Activated CD8-positive, alpha-beta memory T cell treated with anti-CD3 and anti-CD28 coated beads, Interleukin-2, amount 10 ng/mL, durations not matched to agents 7 days and 5 days (primary cell): Measurements from ENCODE around the gene SEMA5A. TPM values are rescaled to one million over a fixed set of nuclear protein-coding genes. Genes with fewer than 3 reads are reported as not detected.

Experiments
- ATAC-seq: fragments of 150-1000 bp; cut with Tn5 transposase; one replicate; pipeline ENCODE4 v1.10.0; 2021; ENCODE audit warnings: moderate library complexity
- CTCF ChIA-PET: fragments of 350-600 bp; sonication (Branson Sonifier 250); formaldehyde crosslinking; loops from one replicate; lab custom pipeline; 2021; ENCODE audit warnings: antibody characterized with exemption; lab: Charles Lee
- DNase-seq: peaks from one replicate; pipeline ENCODE4 v3.0.0-alpha.2; 2020
- H3K27ac Mint-ChIP-seq: one replicate; pipeline ENCODE4 v1.8.0; 2021; ENCODE audit warnings: mild to moderate bottlenecking, mixed read lengths
- H3K27me3 Mint-ChIP-seq: one replicate; pipeline ENCODE4 v1.8.0; 2021; ENCODE audit warnings: mixed read lengths
- H3K36me3 Mint-ChIP-seq: one replicate; pipeline ENCODE4 v1.8.0; 2021; ENCODE audit warnings: mild to moderate bottlenecking, mixed read lengths
- H3K4me1 Mint-ChIP-seq: one replicate; pipeline ENCODE4 v1.8.0; 2021; ENCODE audit warnings: mixed read lengths
- H3K4me3 Mint-ChIP-seq: one replicate; pipeline ENCODE4 v1.8.0; 2021; ENCODE audit warnings: mild to moderate bottlenecking, moderate library complexity, mixed read lengths
- H3K9me3 Mint-ChIP-seq: one replicate; pipeline ENCODE4 v1.8.0; 2022; ENCODE audit warnings: low read depth, mixed read lengths
- total RNA-seq, 2 experiments: library from RNA; stranded (reverse); gene quantifications; one replicate each; pipeline ENCODE4 v1.2.3, GENCODE V29; 2021

Gene SEMA5A
- total RNA-seq, 2 experiments from 2014 or later, result 0.02 TPM; not detected in 1

DNA sequence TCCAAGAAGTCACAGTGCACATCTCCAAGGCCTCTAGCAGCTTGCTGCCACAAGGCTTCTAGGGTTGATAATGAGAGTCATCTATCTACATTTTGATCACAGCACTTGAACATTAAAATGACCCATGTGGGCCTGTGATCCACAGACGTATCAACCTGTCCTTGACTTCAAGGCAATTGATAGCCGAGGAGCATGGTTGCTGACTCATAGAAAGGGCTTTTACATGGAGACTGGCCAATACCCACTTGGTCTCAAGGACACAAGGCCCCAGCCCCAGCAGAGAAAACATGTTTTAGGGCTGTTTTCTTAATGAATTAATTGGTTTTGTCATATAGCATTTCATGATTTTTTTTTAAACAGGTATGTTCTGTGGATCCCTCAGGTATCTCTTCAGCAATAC is 314.0 kb downstream of the SEMA5A start:
- DNase-seq (no peak), ATAC-seq (no peak)
- H3K4me1 Mint-ChIP-seq, result no peaks in the 10 kb centered on the region
- H3K4me3 Mint-ChIP-seq, result no peak overlapping the region
- CTCF ChIA-PET, result no interaction called here
- H3K36me3 Mint-ChIP-seq, result no peaks in the 10 kb centered on the region
- H3K27me3 Mint-ChIP-seq, result no peaks in the 10 kb centered on the region
- peaks cover 12% of the 10 kb centered on the region for H3K9me3 Mint-ChIP-seq
- no peak overlapping the region for H3K27ac Mint-ChIP-seq

DNA sequence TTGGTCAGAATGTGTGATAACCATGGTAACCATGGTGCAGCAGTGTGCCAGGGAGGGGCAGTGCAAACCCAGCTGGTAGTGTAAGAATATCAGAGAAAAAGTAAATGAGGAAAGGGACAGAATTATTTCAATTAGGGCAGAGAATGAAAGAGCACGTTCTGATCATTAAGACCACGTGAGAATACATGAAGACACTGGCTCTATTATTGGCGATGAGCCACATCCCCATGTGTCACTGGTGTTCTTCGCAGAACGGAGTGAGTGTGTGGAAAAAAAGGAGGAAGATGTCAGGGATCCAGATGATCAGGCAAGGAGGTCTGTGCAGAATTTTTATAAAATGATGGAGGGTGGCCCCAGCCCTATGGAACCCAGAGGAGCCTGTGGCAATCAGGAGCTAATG is 315.5 kb downstream of the SEMA5A start:
- Mint-ChIP-seq H3K4me3 (no peak overlapping the region), H3K27me3 (no peaks in the 10 kb centered on the region), H3K4me1 (no peaks in the 10 kb centered on the region), H3K9me3 (peaks cover 11% of the 10 kb centered on the region), H3K36me3 (no peaks in the 10 kb centered on the region), H3K27ac (no peak overlapping the region)
- no peak for DNase-seq
- CTCF ChIA-PET, result no interaction called here
- ATAC-seq, result no peak

DNA sequence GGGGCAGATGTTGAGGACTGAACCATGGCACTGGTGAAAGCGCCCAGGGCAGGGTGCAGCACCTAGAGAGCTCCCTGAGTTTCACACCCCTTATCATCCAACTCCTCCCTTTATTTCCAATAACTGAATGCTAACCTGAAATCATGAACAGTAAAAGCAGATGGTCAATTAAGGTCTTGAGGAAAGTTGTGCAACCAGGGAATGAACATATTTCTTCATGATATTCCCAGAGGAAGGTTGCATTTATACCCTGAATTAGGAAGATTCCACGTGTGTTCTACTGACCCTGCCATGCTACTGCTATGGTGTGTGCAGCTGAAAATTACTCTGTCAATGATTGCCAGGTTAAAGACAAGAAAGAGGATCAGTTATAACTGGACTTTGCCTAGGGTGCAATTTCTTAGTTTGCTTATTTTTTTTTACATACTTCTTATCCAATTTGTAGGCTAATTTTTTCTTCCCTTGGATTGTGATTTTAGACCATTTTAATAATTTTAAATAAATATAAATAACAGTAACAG is 319.8 kb downstream of the SEMA5A start:
- no peak overlapping the region for H3K4me3 Mint-ChIP-seq
- CTCF ChIA-PET, result no interaction called here
- no peak overlapping the region for H3K27ac Mint-ChIP-seq
- no peak for ATAC-seq
- H3K27me3 Mint-ChIP-seq, result no peaks in the 10 kb centered on the region
- H3K9me3 Mint-ChIP-seq, result peaks cover 12% of the 10 kb centered on the region
- no peaks in the 10 kb centered on the region for H3K36me3 Mint-ChIP-seq
- no peak for DNase-seq
- H3K4me1 Mint-ChIP-seq, result no peaks in the 10 kb centered on the region

DNA sequence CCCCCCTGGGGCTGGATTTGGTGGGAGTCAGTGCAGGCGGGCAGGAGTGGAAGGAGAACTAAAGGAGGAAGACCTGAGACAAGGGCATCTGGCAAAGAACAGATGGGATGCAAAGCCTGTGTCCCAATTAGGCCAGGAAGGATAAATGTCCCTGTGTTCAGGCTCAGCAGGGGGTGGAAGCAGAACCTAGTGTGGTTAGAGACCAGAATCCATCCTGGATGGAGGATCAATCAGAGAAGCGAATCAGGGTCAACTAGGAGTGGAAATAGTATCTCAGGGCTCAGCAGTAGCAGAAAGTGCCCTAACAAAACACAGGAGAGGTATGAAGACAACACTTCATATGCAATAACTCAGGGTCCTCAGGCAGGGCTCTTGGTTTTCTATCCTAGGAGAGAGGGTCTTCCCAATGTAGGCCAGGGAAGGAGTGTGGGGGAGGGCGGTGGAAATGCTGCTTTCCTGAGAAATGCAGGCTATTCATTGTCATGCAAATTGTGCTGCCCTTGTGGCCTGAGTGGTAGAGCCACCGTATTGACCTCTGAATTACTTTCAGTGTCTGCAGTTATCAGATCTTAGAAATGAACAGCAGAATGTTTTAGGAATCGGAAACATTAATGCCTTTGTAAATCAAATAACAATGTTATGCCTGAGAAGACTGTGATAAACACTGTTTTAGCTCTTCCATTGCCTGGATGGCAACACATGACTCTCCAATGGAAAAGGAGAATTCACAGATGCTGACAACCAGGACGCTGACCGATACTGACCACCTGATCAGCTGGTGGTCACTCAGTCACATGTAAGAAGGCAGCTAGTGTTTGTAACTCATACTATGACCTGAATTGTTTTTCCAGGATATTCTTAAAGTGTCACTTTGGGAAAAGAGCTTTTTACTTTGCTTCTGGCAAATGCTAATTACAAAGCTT is 323.6 kb downstream of the SEMA5A start:
- no peak overlapping the region for H3K4me3 Mint-ChIP-seq
- H3K36me3 Mint-ChIP-seq, result no peaks in the 10 kb centered on the region
- H3K27me3 Mint-ChIP-seq, result no peaks in the 10 kb centered on the region
- no peak for DNase-seq
- CTCF ChIA-PET, result no interaction called here
- no peak for ATAC-seq
- H3K9me3 Mint-ChIP-seq, result peaks cover 6% of the 10 kb centered on the region
- H3K4me1 Mint-ChIP-seq, result no peaks in the 10 kb centered on the region
- no peak overlapping the region for H3K27ac Mint-ChIP-seq

DNA sequence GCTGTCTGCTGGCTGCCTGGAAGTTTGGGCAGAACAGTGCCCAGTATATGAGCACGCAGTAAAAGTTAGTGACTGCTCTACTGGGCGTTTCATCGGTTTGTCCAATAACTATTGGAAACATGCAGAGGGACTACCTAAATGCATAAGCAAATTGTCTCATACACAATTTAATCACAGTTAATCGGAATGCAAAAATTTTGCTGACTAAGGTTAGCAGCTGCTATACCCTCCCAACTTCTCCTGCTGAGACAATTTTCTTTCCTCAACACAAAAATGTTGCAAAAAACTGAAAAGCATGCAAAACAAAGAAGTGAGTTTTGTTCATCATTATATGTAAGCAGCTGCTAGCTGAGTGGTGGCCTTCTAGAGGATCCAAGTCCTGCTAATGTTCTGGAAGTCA is 327.5 kb downstream of the SEMA5A start:
- Mint-ChIP-seq H3K9me3 (peaks cover 6% of the 10 kb centered on the region), H3K4me1 (no peaks in the 10 kb centered on the region), H3K27ac (no peak overlapping the region), H3K27me3 (no peaks in the 10 kb centered on the region), H3K4me3 (no peak overlapping the region), H3K36me3 (no peaks in the 10 kb centered on the region)
- ATAC-seq (no peak), DNase-seq (no peak)
- CTCF ChIA-PET, result no interaction called here

DNA sequence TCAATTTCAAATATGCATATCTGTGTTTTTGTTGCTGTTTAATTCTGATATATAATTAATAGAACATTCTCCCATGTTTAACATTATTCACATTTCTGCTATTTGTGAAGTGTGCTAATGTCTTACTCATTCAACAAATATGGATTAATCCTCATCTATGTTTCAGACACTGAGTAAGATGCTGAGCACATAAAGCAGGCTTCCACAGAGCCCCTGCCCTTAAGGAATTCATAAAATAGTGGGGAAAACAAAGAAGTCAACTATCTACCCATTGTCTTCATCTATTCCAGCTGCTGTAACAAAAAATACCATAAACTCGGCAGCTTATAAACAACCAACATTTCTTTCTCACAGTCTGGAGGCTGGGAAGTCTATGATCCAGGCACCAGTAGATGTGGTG is 333.3 kb downstream of the SEMA5A start:
- no peaks in the 10 kb centered on the region for H3K9me3 Mint-ChIP-seq
- no peaks in the 10 kb centered on the region for H3K4me1 Mint-ChIP-seq
- ATAC-seq (no peak), DNase-seq (no peak)
- CTCF ChIA-PET, result no interaction called here
- H3K4me3 Mint-ChIP-seq, result no peak overlapping the region
- H3K36me3 Mint-ChIP-seq, result no peaks in the 10 kb centered on the region
- H3K27ac Mint-ChIP-seq, result no peak overlapping the region
- H3K27me3 Mint-ChIP-seq, result no peaks in the 10 kb centered on the region

- ATAC-seq (no peak), DNase-seq (no peak)
- CTCF ChIA-PET, result interaction anchor here (0.8 kb wide), 1 partner anchor 1264 kb away, joined by 4 read pairs; no protein-coding TSS in a partner anchor
- no peaks in the 10 kb centered on the region for H3K36me3 Mint-ChIP-seq
- H3K9me3 Mint-ChIP-seq, result no peaks in the 10 kb centered on the region
- H3K4me3 Mint-ChIP-seq, result no peak overlapping the region
- H3K27ac Mint-ChIP-seq, result no peak overlapping the region
- no peaks in the 10 kb centered on the region for H3K4me1 Mint-ChIP-seq
- H3K27me3 Mint-ChIP-seq, result no peaks in the 10 kb centered on the region
Observed at GRCh38 chr5:9209846-9210492, 335.9 kb downstream of the SEMA5A start.

GRCh38 chr5:9207817-9208418 is 338.0 kb downstream of the SEMA5A start:
- Mint-ChIP-seq H3K27ac (no peak overlapping the region), H3K9me3 (no peaks in the 10 kb centered on the region), H3K36me3 (no peaks in the 10 kb centered on the region), H3K27me3 (no peaks in the 10 kb centered on the region), H3K4me1 (no peaks in the 10 kb centered on the region), H3K4me3 (no peak overlapping the region)
- CTCF ChIA-PET, result interaction anchor here (0.7 to 1.4 kb wide), 2 partner anchors 1280 to 1321 kb away, joined by 3 to 4 read pairs; no protein-coding TSS in a partner anchor
- DNase-seq (no peak), ATAC-seq (no peak)

DNA sequence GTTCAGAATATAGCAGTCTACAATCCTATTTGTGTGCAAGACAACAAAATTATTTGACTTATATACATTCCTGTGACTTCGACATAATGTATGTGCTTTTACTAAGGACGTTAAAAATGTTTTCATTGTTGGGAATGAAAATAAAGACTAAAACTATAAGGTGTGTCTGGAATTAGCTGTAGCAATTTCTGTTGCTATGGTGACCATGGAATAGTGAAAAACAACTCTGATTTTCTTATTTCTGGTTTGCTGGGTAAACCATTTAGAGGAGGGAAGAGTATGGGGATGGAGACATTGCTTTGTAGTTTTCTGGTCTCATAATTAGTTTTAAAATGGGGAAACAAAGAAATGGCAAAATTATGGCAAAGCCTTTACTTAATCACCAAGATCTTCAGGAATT is 343.2 kb downstream of the SEMA5A start:
- H3K4me3 Mint-ChIP-seq, result no peak overlapping the region
- H3K27ac Mint-ChIP-seq, result no peak overlapping the region
- H3K4me1 Mint-ChIP-seq, result no peaks in the 10 kb centered on the region
- no peaks in the 10 kb centered on the region for H3K36me3 Mint-ChIP-seq
- no peaks in the 10 kb centered on the region for H3K27me3 Mint-ChIP-seq
- no peaks in the 10 kb centered on the region for H3K9me3 Mint-ChIP-seq
- ATAC-seq (no peak), DNase-seq (no peak)
- CTCF ChIA-PET, result no interaction called here

DNA sequence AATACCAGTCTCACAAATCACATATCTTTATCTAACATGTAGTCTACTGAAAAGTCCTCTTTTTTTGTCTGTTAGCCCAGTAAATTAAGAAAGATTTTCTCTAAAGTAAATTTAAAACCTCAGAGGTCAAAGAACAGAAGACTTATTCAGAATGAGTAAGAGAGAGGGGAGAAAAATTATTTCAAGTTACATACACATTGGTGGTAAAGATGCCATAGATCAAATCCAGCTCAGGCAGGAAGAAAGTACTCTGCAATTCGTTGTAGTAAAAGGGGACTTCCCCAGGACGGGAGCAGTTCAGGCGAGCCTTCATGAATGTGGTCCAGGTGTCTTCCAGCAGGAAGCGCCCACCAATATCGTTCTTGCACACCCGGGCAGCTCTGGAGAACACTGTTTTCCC is 344.1 kb downstream of the SEMA5A start:
- no peak for ATAC-seq
- Mint-ChIP-seq H3K9me3 (no peaks in the 10 kb centered on the region), H3K36me3 (no peaks in the 10 kb centered on the region), H3K4me3 (no peak overlapping the region), H3K27ac (no peak overlapping the region), H3K27me3 (no peaks in the 10 kb centered on the region), H3K4me1 (no peaks in the 10 kb centered on the region)
- CTCF ChIA-PET, result no interaction called here
- DNase-seq, result no peak

DNA sequence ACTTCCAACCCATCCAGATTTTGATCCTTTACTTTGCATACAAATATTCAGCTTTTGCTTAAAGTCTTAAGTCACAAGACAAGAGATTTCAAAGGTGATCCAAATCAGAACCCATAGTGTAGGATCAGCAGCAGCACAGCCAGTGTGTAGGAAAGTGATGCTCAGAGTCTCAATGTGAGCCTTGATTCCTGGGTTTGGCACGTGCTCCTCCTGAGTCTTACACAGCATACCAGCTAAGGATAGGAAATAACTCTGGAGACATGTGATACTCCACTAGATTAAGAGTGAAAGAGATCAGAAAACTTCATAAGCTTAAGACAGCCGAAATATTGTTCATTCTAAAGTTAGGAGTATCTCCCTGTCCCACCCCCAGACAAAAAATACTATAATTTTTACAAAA is 344.9 kb downstream of the SEMA5A start:
- no peaks in the 10 kb centered on the region for H3K4me1 Mint-ChIP-seq
- CTCF ChIA-PET, result no interaction called here
- H3K27ac Mint-ChIP-seq, result no peak overlapping the region
- peaks cover 2% of the 10 kb centered on the region for H3K9me3 Mint-ChIP-seq
- DNase-seq, result no peak
- H3K4me3 Mint-ChIP-seq, result no peak overlapping the region
- ATAC-seq, result no peak
- H3K36me3 Mint-ChIP-seq, result no peaks in the 10 kb centered on the region
- H3K27me3 Mint-ChIP-seq, result no peaks in the 10 kb centered on the region

DNA sequence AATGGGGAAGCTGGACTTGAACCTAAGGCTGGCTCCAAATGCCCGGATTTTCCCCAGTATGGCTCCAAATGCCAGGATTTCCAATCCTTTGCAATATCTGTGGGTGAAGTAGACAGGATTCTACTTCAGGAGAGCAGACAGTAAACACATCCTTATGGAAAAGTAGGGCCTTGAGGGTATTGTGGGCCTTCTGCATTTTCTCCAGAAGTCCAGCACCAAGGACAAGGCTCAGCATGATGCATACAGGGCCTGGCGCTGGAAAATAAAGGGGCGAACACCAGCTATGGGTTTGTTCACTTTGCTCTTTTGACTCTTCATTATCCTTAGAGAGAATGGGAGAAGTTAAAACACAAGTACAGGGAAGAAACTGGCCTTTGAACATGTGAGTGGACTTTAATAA is 347.5 kb downstream of the SEMA5A start:
- H3K4me3 Mint-ChIP-seq, result no peak overlapping the region
- CTCF ChIA-PET, result no interaction called here
- no peak for ATAC-seq

GRCh38 chr5:9197881-9198260 is 348.0 kb downstream of the SEMA5A start:
- no peak overlapping the region for H3K27ac Mint-ChIP-seq
- CTCF ChIA-PET, result no interaction called here
- no peak for DNase-seq
- no peak for ATAC-seq
- H3K4me1 Mint-ChIP-seq, result no peaks in the 10 kb centered on the region
- H3K4me3 Mint-ChIP-seq, result no peak overlapping the region
- H3K27me3 Mint-ChIP-seq, result no peaks in the 10 kb centered on the region
- H3K36me3 Mint-ChIP-seq, result no peaks in the 10 kb centered on the region
- peaks cover 2% of the 10 kb centered on the region for H3K9me3 Mint-ChIP-seq

More for the DNA sequence above, 347.5 kb downstream of the SEMA5A start:
- no peaks in the 10 kb centered on the region for H3K4me1 Mint-ChIP-seq
- no peak for DNase-seq
- H3K27me3 Mint-ChIP-seq, result no peaks in the 10 kb centered on the region
- no peaks in the 10 kb centered on the region for H3K36me3 Mint-ChIP-seq
- peaks cover 2% of the 10 kb centered on the region for H3K9me3 Mint-ChIP-seq
- no peak overlapping the region for H3K27ac Mint-ChIP-seq
